Choroid plexus epithelial cell (primary cell): Measurements from ENCODE around the gene NPM1.

Experiments used
- DNase-seq: peaks from one replicate; pipeline ENCODE4 v3.0.0-alpha.2; 2010; ENCODE audit warnings: low read depth
- H3K4me3 ChIP-seq: 2 replicates; pipeline ENCODE4 v1.5.1; 2011; ENCODE audit warnings: low read depth, mild to moderate bottlenecking, control low read depth, low read length, moderate library complexity
- CTCF ChIP-seq: conservative IDR thresholded peaks from 2 replicates; pipeline ENCODE4 v1.5.1; 2011; ENCODE audit warnings: low read depth, mild to moderate bottlenecking, control low read depth, inconsistent platforms, low read length, moderate library complexity

Gene NPM1

GRCh38 chr5:171415115-171415730 is 27.6 kb downstream of the NPM1 start:
- no peak for DNase-seq
- H3K4me3 ChIP-seq, result no peak overlapping the region
- TF ChIP-seq CTCF, result no peak

GRCh38 chr5:171416160-171417049 is 28.8 kb downstream of the NPM1 start:
- H3K4me3 ChIP-seq, result no peak overlapping the region
- TF ChIP-seq CTCF, result no peak
- DNase-seq, result no peak

GRCh38 chr5:171418316-171418981 is 30.8 kb downstream of the NPM1 start:
- peak overlapping the region; percentile 51 for H3K4me3 ChIP-seq
- peak; percentile 90 for DNase-seq
- peak; percentile 84 for TF ChIP-seq CTCF

GRCh38 chr5:171418982-171419687 is 31.5 kb downstream of the NPM1 start, which contains the start of gene FGF18:
Gene FGF18, plus strand, starts transcription at chr5:171419647. Its CDS starts 553 bp downstream, at chr5:171420200.
- DNase-seq, result peak; percentile 81
- H3K4me3 ChIP-seq, result peak within 1 kb of the TSS; percentile 51
- no peak for TF ChIP-seq CTCF

- TF ChIP-seq CTCF, result no peak
- peak; percentile 38 for DNase-seq
- peak overlapping the region; percentile 51 for H3K4me3 ChIP-seq
Observed at GRCh38 chr5:171419688-171420430, 32.2 kb downstream of the NPM1 start.
